Smooth muscle cell (in vitro differentiated cells): Measurements from ENCODE around the gene ADSS1. TPM values are rescaled to one million over a fixed set of nuclear protein-coding genes. Genes with fewer than 3 reads are reported as not detected.

ENCODE experiments used
- DNase-seq: peaks from one replicate; lab custom pipeline; 2025; ENCODE audit not compliant: unreplicated experiment; lab: John Stamatoyannopoulos, UW
- H2AFZ ChIP-seq: fragments of 200-600 bp; sonication (generic); 2 replicates; pipeline ENCODE4 v1.6.0; 2016; ENCODE audit warnings: antibody characterized with exemption, low read depth, mild to moderate bottlenecking
- H3F3A ChIP-seq: fragments of 200-600 bp; sonication (generic); 2 replicates; pipeline ENCODE4 v1.6.0; 2017; ENCODE audit warnings: antibody characterized with exemption, low read depth
- H3K27ac ChIP-seq: fragments of 200-600 bp; sonication (generic); 2 replicates; pipeline ENCODE4 v1.5.1; 2016; ENCODE audit warnings: low read depth, mild to moderate bottlenecking
- H3K27me3 ChIP-seq: fragments of 200-600 bp; sonication (generic); 2 replicates; pipeline ENCODE4 v1.6.1; 2016; ENCODE audit warnings: low read depth, mild to moderate bottlenecking
- H3K36me3 ChIP-seq: fragments of 200-600 bp; sonication (generic); 2 replicates; pipeline ENCODE4 v1.5.1; 2016; ENCODE audit warnings: low read depth
- H3K4me1 ChIP-seq: fragments of 200-600 bp; sonication (generic); 2 replicates; pipeline ENCODE4 v1.5.1; 2016; ENCODE audit warnings: low read depth
- H3K4me2 ChIP-seq: fragments of 200-600 bp; sonication (generic); 2 replicates; pipeline ENCODE4 v1.6.0; 2016; ENCODE audit warnings: mild to moderate bottlenecking
- H3K4me3 ChIP-seq: fragments of 200-600 bp; sonication (generic); 2 replicates; pipeline ENCODE4 v1.5.1; 2016; ENCODE audit warnings: mild to moderate bottlenecking
- H3K79me2 ChIP-seq: fragments of 200-600 bp; sonication (generic); 2 replicates; pipeline ENCODE4 v1.6.0; 2016; ENCODE audit warnings: low read depth, mild to moderate bottlenecking
- H3K9ac ChIP-seq: fragments of 200-600 bp; sonication (generic); 2 replicates; pipeline ENCODE4 v1.6.0; 2016; ENCODE audit warnings: low read depth
- H3K9me3 ChIP-seq: fragments of 200-600 bp; sonication (generic); replicated peaks from 2 replicates; pipeline ENCODE4 v1.5.1; 2016; ENCODE audit warnings: low read depth
- H4K20me1 ChIP-seq: fragments of 200-600 bp; sonication (generic); 2 replicates; pipeline ENCODE4 v1.6.0; 2016; ENCODE audit warnings: low read depth
- WGBS: methylation state at CpG from one replicate; pipeline ENCODE4 v1.1.7; 2016; ENCODE audit warnings: low lambda C conversion rate; 5-methylcytosine and 5-hydroxymethylcytosine counted together
- polyA plus RNA-seq: library from polyadenylated mRNA; unstranded; fragments of >200 nt; fragmentation: Nextera tagmentation; extraction: Ambion mirVana; gene quantifications from 2 replicates; pipeline ENCODE4 v1.2.1, GENCODE V29; 2016
- total RNA-seq: library from RNA; depleted of rRNA; stranded (reverse); fragments of >200 nt; gene quantifications from 2 replicates; pipeline ENCODE4 v1.2.3, GENCODE V29; 2014
- TF ChIP-seq, protein P1 (sequence below): fragments of 200-600 bp; sonication (generic); IDR thresholded peaks from 2 replicates; pipeline ENCODE4 v1.5.1; 2017; ENCODE audit warnings: borderline replicate concordance, mild to moderate bottlenecking, antibody characterized with exemption; ENCODE audit not compliant: insufficient read depth, poor library complexity, severe bottlenecking

ADSS1 gene
- total and polyA plus RNA-seq, 2 experiments from 2014 or later, result 7.8 to 43.0 TPM

DNA sequence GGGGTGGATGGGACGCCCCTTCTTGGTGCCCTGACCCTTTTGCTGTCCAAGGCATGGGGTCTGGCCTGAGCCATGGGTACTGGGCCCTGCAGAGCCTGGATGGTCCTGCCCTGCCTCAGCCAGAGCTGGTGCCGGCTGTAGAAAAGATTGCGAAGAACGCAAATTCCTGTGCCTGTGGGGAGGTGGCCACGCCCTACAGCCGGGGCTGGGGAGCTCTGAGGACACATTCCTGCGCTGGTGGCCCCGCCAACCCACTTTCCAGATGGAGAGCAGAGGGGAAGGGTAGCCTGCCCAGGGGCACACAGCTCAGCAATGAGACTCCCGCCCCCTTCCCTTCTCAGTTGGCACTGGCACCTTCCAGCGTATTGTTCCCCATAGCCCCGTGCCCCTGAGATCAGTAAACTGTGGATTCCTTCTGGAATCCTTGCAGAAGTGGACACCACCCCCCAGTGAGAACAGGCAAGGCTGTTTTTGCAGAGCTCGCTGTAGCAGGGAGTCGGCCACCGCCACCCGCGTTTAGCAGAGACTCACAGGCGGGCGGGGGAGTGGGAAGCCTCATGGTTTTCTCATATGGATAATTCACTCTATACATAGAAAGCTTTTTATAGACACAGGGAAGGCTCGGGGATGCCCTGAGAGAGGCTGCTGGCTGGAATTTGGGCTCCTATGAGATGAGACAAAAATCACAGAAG is 26.0 kb upstream of the ADSS1 start:
- Histone ChIP-seq H4K20me1 (peaks cover 95% of the 10 kb centered on the region), H3K4me2 (no peak overlapping the region), H3K9ac (no peak overlapping the region), H3K79me2 (peaks cover 38% of the 10 kb centered on the region), H3K27me3 (no peaks in the 10 kb centered on the region), H3K9me3 (no peaks in the 10 kb centered on the region), H2AFZ (no peak overlapping the region), H3K36me3 (no peaks in the 10 kb centered on the region), H3K4me3 (no peak overlapping the region), H3K4me1 (peaks cover 7% of the 10 kb centered on the region), H3F3A (no peaks in the 10 kb centered on the region), H3K27ac (no peak overlapping the region)
- no peak for DNase-seq
- TF ChIP-seq, protein P1, sequence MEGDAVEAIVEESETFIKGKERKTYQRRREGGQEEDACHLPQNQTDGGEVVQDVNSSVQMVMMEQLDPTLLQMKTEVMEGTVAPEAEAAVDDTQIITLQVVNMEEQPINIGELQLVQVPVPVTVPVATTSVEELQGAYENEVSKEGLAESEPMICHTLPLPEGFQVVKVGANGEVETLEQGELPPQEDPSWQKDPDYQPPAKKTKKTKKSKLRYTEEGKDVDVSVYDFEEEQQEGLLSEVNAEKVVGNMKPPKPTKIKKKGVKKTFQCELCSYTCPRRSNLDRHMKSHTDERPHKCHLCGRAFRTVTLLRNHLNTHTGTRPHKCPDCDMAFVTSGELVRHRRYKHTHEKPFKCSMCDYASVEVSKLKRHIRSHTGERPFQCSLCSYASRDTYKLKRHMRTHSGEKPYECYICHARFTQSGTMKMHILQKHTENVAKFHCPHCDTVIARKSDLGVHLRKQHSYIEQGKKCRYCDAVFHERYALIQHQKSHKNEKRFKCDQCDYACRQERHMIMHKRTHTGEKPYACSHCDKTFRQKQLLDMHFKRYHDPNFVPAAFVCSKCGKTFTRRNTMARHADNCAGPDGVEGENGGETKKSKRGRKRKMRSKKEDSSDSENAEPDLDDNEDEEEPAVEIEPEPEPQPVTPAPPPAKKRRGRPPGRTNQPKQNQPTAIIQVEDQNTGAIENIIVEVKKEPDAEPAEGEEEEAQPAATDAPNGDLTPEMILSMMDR, result no peak
- 74% methylated on average over 19 of the region's 19 CpGs for WGBS

GRCh38 chr14:104698688-104699425 is 25.2 kb upstream of the ADSS1 start:
- Histone ChIP-seq H3K9me3 (no peaks in the 10 kb centered on the region), H3K4me2 (no peak overlapping the region), H4K20me1 (peaks cover 87% of the 10 kb centered on the region), H3K36me3 (peaks cover 2% of the 10 kb centered on the region), H3K4me1 (peaks cover 7% of the 10 kb centered on the region), H3K27me3 (no peaks in the 10 kb centered on the region), H2AFZ (no peak overlapping the region), H3K4me3 (no peak overlapping the region), H3K9ac (no peak overlapping the region), H3F3A (no peaks in the 10 kb centered on the region), H3K27ac (no peak overlapping the region), H3K79me2 (peaks cover 32% of the 10 kb centered on the region)
- no peak for DNase-seq
- WGBS, result 96% methylated on average over 21 of the region's 24 CpGs
- TF ChIP-seq, protein P1, result no peak

GRCh38 chr14:104699426-104699748 is 24.6 kb upstream of the ADSS1 start:
- no peak for DNase-seq
- WGBS, result 96% methylated on average over 12 of the region's 12 CpGs
- peaks cover 5% of the 10 kb centered on the region for H3K36me3 ChIP-seq
- H3K79me2 ChIP-seq, result peaks cover 27% of the 10 kb centered on the region
- H3K4me1 ChIP-seq, result peaks cover 6% of the 10 kb centered on the region
- TF ChIP-seq, protein P1, result no peak
- H3F3A ChIP-seq, result no peaks in the 10 kb centered on the region
- H4K20me1 ChIP-seq, result peaks cover 82% of the 10 kb centered on the region
- H2AFZ ChIP-seq, result no peak overlapping the region
- no peak overlapping the region for H3K27ac ChIP-seq
- H3K4me3 ChIP-seq, result no peak overlapping the region
- no peaks in the 10 kb centered on the region for H3K9me3 ChIP-seq
- no peak overlapping the region for H3K9ac ChIP-seq
- no peaks in the 10 kb centered on the region for H3K27me3 ChIP-seq
- H3K4me2 ChIP-seq, result no peak overlapping the region

- no peaks in the 10 kb centered on the region for H3K27me3 ChIP-seq
- WGBS, result 74% methylated on average over 14 of the region's 14 CpGs
- H3K4me1 ChIP-seq, result no peaks in the 10 kb centered on the region
- peaks cover 73% of the 10 kb centered on the region for H4K20me1 ChIP-seq
- TF ChIP-seq, protein P1, result no peak
- H3K4me3 ChIP-seq, result no peak overlapping the region
- H3K9ac ChIP-seq, result no peak overlapping the region
- H2AFZ ChIP-seq, result no peak overlapping the region
- peaks cover 10% of the 10 kb centered on the region for H3K36me3 ChIP-seq
- H3K9me3 ChIP-seq, result no peaks in the 10 kb centered on the region
- no peak for DNase-seq
- no peak overlapping the region for H3K27ac ChIP-seq
- no peak overlapping the region for H3K4me2 ChIP-seq
- H3K79me2 ChIP-seq, result peaks cover 22% of the 10 kb centered on the region
- H3F3A ChIP-seq, result no peaks in the 10 kb centered on the region
Observed at GRCh38 chr14:104700225-104700651, 23.8 kb upstream of the ADSS1 start.
